ENCODE results near the gene SMG6. TPM values are rescaled to one million over a fixed set of nuclear protein-coding genes. Genes with fewer than 3 reads are reported as not detected.

Gene SMG6
- total and polyA plus RNA-seq, 2 donors (not counting 3 experiments of a cell fraction or from before 2014, with no cell fraction given) = 40.1 to 42.2 TPM

GRCh38 chr17:2198927-2199326 lies 104.7 kb downstream of the SMG6 start:
- no peak overlapping the region for H2AFZ ChIP-seq (ENCODE audit: low read depth, low read length)
- no peak for FAIRE-seq
- H3K9ac ChIP-seq (replicated peaks; ENCODE audit: extremely low read depth, insufficient read depth, low read length) = no peak overlapping the region
- H3K4me1 ChIP-seq (ENCODE audit: control insufficient read depth, extremely low read depth, insufficient read depth, low read length) = peaks cover 10% of the 10 kb centered on the region
- no peaks in the 10 kb centered on the region for H3K27me3 ChIP-seq (ENCODE audit: control insufficient read depth in 2 of 2, insufficient read depth in 2 of 2, low read length in 2 of 2)
- H3K4me3 ChIP-seq (replicated peaks in 1 of 3; ENCODE audit: insufficient read depth in 1 of 3, low read depth in 1 of 3, low read length in 3 of 3) = no peak overlapping the region
- BruUV-seq (replicated peaks) = no TSS peak
- ChIA-PET POLR2A (interaction anchor here (0.6 kb wide), 1 partner anchor 30 kb away, joined by 3 read pairs; no protein-coding TSS in a partner anchor), CTCF (interaction anchor here (0.6 to 2.0 kb wide), 2 partner anchors 33 to 36 kb away, joined by 3 to 12 read pairs; no protein-coding TSS in a partner anchor)
- H4K20me1 ChIP-seq (replicated peaks; ENCODE audit: control insufficient read depth, extremely low read depth, insufficient read depth, low read length) = no peaks in the 10 kb centered on the region
- TF ChIP-seq MYC (IDR thresholded peaks at IDR 0.05; ENCODE audit: low read depth, low read length) (no peak), POLR2AphosphoS5 (IDR thresholded peaks at IDR 0.05; ENCODE audit: insufficient read depth, low read depth, low read length) (no peak), JUN (IDR thresholded peaks at IDR 0.05; ENCODE audit: borderline replicate concordance, insufficient read depth, insufficient read length, low read depth) (no peak), EZH2 (IDR thresholded peaks at IDR 0.05; ENCODE audit: borderline replicate concordance, low read depth, low read length, severe bottlenecking) (no peak), POLR2A (IDR thresholded peaks at IDR 0.05; ENCODE audit: low read depth, low read length) (no peak), FOS (IDR thresholded peaks at IDR 0.05; ENCODE audit: borderline replicate concordance, insufficient read depth, low read length) (no peak), GATA2 (IDR thresholded peaks at IDR 0.05; ENCODE audit: insufficient read depth, insufficient read length, low read depth, low read length) (no peak), CTCF (IDR thresholded peaks at IDR 0.05; ENCODE audit: extremely low read depth in 1 of 2, insufficient read depth in 1 of 2, low read depth in 1 of 2, low read length in 2 of 2) (no peak), MAX (IDR thresholded peaks at IDR 0.05; ENCODE audit: insufficient read depth, insufficient read length) (no peak)
- dilution Hi-C loops (cut with MboI; ENCODE audit: extremely low pct_ligation_motif_present, low sequenced_read_pairs) (no loop called here), intact Hi-C loops (cut with micrococcal nuclease) (no loop called here)
- H3K36me3 ChIP-seq (ENCODE audit: control insufficient read depth in 2 of 2, extremely low read depth in 1 of 2, insufficient read depth in 2 of 2, low read length in 2 of 2) = no peaks in the 10 kb centered on the region
- no peak overlapping the region for H3K4me2 ChIP-seq (ENCODE audit: insufficient read depth, low read length)
- no peaks in the 10 kb centered on the region for H3K79me2 ChIP-seq (ENCODE audit: control insufficient read depth, insufficient read depth, low read length)
- no peak for DNase-seq (ENCODE audit: low read depth, low spot score)
- no peaks in the 10 kb centered on the region for H3K9me1 ChIP-seq (replicated peaks; ENCODE audit: control insufficient read depth, extremely low read depth, insufficient read depth, low read length)
- no peaks in the 10 kb centered on the region for H3K9me3 ChIP-seq (replicated peaks; ENCODE audit: control insufficient read depth, insufficient read depth, low read length)
- H3K27ac ChIP-seq (ENCODE audit: insufficient read depth, low read depth, low read length) = no peak overlapping the region
